ENCODE measurements around the gene EVI5L. TPM values are rescaled to one million over a fixed set of nuclear protein-coding genes. Genes with fewer than 3 reads are reported as not detected.

Gene EVI5L
- total RNA-seq, 1 experiment from 2014 or later: 12.2 TPM

DNA sequence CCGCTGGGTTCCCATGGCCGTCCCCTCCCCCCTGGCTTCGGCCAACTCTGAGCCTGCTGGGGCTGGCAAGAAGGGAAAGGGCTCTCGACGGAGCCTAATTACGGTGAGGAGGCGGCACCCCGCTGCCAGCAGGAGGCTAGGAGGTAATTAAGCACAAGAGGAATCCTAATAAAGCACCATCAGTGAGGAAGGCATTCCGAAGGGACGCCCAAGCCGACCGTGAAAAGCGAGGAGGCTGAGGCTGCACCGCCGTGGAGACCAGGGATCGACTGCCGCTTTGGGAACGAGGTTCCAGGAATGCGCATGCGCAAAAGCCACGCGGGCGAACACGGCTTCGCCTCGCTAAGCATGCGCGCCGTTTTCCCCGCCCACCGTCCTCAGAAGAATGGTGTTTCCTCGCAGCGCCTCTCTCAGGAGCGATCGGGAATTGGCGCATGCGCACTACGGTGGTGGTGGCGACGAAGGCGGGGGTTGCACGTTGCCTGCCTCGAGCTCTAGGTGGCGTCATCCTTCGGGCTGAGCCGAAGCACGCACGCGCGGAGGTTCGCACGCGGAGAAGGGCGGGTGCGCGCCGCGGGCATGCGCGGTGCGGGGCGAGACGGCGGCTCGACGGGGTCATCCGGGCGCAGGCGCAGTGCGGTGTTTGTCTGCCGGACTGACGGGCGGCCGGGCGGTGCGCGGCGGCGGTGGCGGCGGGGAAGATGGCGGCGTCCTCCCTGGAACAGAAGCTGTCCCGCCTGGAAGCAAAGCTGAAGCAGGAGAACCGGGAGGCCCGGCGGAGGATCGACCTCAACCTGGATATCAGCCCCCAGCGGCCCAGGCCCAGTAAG, 73.4 kb downstream of the EVI5L start, which contains the start of gene MAP2K7:
TSS of gene MAP2K7 (plus strand) at position 634 of the 830 bp plus-strand sequence. CDS start at position 702, 68 bp downstream.
- Mint-ChIP-seq H3K4me1 (ENCODE audit: low read depth, unreplicated experiment) (peaks cover 16% of the 10 kb centered on the region), H3K9me3 (ENCODE audit: low read depth, unreplicated experiment) (no peaks in the 10 kb centered on the region), H3K27ac (ENCODE audit: unreplicated experiment) (peak within 1 kb of the TSS; percentile 95), H3K4me3 (ENCODE audit: low read depth, unreplicated experiment) (peak within 1 kb of the TSS; percentile 90), H3K36me3 (ENCODE audit: insufficient read depth, unreplicated experiment) (peaks cover 45% of the 10 kb centered on the region), H3K27me3 (ENCODE audit: unreplicated experiment) (no peaks in the 10 kb centered on the region)
- TF ChIP-seq, protein P1, sequence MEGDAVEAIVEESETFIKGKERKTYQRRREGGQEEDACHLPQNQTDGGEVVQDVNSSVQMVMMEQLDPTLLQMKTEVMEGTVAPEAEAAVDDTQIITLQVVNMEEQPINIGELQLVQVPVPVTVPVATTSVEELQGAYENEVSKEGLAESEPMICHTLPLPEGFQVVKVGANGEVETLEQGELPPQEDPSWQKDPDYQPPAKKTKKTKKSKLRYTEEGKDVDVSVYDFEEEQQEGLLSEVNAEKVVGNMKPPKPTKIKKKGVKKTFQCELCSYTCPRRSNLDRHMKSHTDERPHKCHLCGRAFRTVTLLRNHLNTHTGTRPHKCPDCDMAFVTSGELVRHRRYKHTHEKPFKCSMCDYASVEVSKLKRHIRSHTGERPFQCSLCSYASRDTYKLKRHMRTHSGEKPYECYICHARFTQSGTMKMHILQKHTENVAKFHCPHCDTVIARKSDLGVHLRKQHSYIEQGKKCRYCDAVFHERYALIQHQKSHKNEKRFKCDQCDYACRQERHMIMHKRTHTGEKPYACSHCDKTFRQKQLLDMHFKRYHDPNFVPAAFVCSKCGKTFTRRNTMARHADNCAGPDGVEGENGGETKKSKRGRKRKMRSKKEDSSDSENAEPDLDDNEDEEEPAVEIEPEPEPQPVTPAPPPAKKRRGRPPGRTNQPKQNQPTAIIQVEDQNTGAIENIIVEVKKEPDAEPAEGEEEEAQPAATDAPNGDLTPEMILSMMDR (IDR thresholded peaks at IDR 0.05; ENCODE audit: unreplicated experiment): no peak
- BruUV-seq (replicated peaks): no TSS peak
- intact Hi-C loops (cut with micrococcal nuclease; ENCODE audit: unreplicated experiment): no loop called here
- CTCF ChIA-PET: interaction anchor here (0.6 to 1.5 kb wide), 4 partner anchors 9 to 50 kb away, joined by 3 to 5 read pairs (median 4); partner anchors contain the start of gene SNAPC2
- peak; percentile 98 for DNase-seq

DNA sequence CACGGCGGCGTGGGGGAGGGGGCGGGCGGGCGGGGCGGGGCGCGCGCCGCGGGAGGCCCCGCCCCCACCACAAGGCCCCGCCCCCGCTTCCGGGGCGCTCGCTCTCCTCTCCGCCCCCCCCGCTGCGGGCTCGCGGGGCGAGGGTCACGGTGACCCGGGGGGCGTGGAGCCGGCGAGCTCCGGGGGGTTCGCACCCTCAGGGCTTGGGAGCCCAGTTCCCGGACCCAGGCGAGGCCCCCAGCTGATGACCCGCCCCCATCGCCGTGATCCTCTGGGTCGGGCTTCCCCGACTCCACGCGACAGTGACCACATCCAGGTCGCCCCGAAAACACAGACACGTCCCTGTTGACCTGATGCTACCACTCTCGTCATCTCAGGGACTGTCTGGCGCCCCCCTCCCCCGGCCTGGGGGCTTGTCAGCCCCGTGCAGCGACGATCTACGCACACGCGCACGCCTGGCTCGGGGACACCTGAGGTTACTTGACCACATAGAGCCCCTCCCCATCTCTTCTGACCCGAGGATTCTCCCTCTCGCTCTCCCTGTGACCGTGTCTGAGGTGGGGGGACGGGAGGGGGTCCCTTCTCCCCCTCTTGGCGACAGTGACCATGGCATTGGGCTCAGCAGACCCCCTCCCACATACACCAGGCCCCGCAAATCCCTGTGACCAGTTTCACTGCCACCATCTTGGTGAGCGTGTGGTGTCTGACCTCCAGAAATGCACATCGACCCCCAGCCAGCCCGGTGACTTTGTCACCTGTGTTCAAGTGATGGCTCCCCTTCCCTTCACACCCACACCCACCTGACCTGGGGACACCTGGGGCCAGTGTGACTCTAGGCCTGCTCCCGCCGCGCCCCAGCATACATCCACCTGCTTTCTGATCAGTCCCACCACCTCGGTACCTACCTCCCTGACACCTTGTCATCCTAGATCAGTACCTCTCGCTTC, 74.3 kb downstream of the EVI5L start:
- intact Hi-C loops (cut with micrococcal nuclease; ENCODE audit: unreplicated experiment): no loop called here
- TSS peak; percentile 69 for BruUV-seq (replicated peaks)
- Mint-ChIP-seq H3K4me3 (ENCODE audit: low read depth, unreplicated experiment) (peak overlapping the region; percentile 90), H3K9me3 (ENCODE audit: low read depth, unreplicated experiment) (no peaks in the 10 kb centered on the region), H3K4me1 (ENCODE audit: low read depth, unreplicated experiment) (peaks cover 16% of the 10 kb centered on the region), H3K27ac (ENCODE audit: unreplicated experiment) (peak overlapping the region; percentile 80), H3K27me3 (ENCODE audit: unreplicated experiment) (no peaks in the 10 kb centered on the region), H3K36me3 (ENCODE audit: insufficient read depth, unreplicated experiment) (peaks cover 45% of the 10 kb centered on the region)
- TF ChIP-seq, protein P1 (IDR thresholded peaks at IDR 0.05; ENCODE audit: unreplicated experiment): no peak
- DNase-seq: no peak
- CTCF ChIA-PET: interaction anchor here (0.6 to 1.5 kb wide), 3 partner anchors 10 to 51 kb away, joined by 3 to 5 read pairs (median 4); no protein-coding TSS in a partner anchor

DNA sequence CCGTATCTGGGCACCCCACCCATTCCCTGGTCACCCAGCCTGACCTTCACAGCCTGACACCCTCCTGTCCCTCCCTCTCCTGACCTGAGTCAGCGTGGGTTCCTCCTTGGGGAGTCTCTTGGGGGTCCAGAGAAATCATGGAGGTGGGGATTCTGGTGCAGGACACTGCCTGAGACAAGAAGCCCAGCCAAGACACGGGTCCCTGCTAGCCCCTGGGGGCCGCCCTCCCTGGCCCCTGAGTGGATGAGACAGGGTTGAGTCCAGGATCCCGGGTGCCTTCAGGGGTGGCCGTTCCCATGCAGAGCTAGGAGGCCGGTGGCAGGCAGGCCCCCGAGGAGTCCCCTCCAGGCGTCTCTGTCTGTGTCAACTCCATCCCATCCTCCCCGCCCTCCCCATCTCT, 75.2 kb downstream of the EVI5L start:
- no peak for DNase-seq
- TF ChIP-seq, protein P1 (IDR thresholded peaks at IDR 0.05; ENCODE audit: unreplicated experiment): no peak
- no peaks in the 10 kb centered on the region for H3K27me3 Mint-ChIP-seq (ENCODE audit: unreplicated experiment)
- H3K27ac Mint-ChIP-seq (ENCODE audit: unreplicated experiment): peak overlapping the region; percentile 80
- CTCF ChIA-PET: no interaction called here
- H3K4me1 Mint-ChIP-seq (ENCODE audit: low read depth, unreplicated experiment): peaks cover 16% of the 10 kb centered on the region
- no peaks in the 10 kb centered on the region for H3K9me3 Mint-ChIP-seq (ENCODE audit: low read depth, unreplicated experiment)
- H3K4me3 Mint-ChIP-seq (ENCODE audit: low read depth, unreplicated experiment): peak overlapping the region; percentile 90
- no TSS peak for BruUV-seq (replicated peaks)
- H3K36me3 Mint-ChIP-seq (ENCODE audit: insufficient read depth, unreplicated experiment): peaks cover 45% of the 10 kb centered on the region
- intact Hi-C loops (cut with micrococcal nuclease; ENCODE audit: unreplicated experiment): no loop called here

DNA sequence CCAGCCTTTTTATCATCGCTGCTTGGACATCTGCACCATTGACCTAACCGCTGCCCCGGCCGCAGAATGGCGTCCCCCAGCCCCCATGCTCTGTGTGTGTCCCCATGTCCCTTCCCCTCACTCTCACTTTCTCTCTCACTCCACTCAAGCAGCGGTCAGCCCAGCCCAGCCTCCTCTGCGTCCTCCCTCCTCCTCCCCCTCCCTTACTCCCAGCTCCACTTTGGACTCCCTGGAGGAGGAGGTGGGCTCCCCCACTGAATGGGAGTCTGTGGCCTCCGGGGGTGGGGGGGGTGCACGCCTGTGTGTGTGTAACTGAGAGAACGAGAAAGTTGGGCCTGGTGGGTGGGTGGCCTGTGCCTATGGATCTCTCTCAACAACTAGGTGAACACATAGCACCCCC, 75.8 kb downstream of the EVI5L start:
- Mint-ChIP-seq H3K27ac (ENCODE audit: unreplicated experiment) (no peak overlapping the region), H3K36me3 (ENCODE audit: insufficient read depth, unreplicated experiment) (peaks cover 45% of the 10 kb centered on the region), H3K27me3 (ENCODE audit: unreplicated experiment) (no peaks in the 10 kb centered on the region), H3K4me1 (ENCODE audit: low read depth, unreplicated experiment) (peaks cover 16% of the 10 kb centered on the region), H3K4me3 (ENCODE audit: low read depth, unreplicated experiment) (peak overlapping the region; percentile 90), H3K9me3 (ENCODE audit: low read depth, unreplicated experiment) (no peaks in the 10 kb centered on the region)
- TF ChIP-seq, protein P1 (IDR thresholded peaks at IDR 0.05; ENCODE audit: unreplicated experiment): no peak
- CTCF ChIA-PET: no interaction called here
- no TSS peak for BruUV-seq (replicated peaks)
- DNase-seq: no peak
- intact Hi-C loops (cut with micrococcal nuclease; ENCODE audit: unreplicated experiment): no loop called here
